Bone marrow (tissue), 2 donors: ENCODE results near the gene DCLK2.

Source experiments
- DNase-seq, 2 donors: peaks; one replicate each; lab custom pipeline; 2025; lab: John Stamatoyannopoulos, UW

The DCLK2 gene

DNA sequence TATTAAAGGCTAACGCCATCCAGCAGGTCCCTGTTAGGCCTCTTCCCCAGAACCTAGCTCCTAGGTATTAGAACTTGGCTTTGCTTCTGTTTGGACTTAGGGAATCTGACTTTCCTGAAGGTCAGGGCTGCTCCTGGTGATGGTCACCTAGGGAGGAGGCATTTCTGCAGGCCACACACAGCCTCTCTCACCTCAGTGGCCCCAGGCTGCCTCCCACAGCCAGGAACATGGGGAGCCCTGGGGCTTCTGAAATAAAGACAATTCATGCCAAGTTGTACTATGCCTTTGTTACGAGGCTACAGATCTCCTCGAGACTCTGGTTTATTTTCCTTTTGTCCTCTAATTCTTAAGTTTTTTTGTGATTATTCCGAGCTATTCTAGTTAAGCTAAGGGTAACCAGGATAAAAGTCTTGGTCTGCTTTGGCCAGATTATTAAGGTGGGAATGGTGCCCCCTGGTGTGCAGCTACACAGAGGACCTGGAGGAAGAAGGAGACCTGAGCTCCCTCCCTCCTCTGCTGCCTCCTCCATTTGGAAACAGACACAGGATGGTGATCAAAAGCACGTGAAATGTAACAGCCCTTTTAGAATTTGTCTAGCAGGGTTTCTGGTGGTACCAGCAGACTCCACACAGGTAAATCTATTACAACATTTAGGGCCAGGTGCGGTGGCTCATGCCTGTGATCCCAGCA lies 131.0 kb downstream of the DCLK2 start:
- DNase-seq: no peak

DNA sequence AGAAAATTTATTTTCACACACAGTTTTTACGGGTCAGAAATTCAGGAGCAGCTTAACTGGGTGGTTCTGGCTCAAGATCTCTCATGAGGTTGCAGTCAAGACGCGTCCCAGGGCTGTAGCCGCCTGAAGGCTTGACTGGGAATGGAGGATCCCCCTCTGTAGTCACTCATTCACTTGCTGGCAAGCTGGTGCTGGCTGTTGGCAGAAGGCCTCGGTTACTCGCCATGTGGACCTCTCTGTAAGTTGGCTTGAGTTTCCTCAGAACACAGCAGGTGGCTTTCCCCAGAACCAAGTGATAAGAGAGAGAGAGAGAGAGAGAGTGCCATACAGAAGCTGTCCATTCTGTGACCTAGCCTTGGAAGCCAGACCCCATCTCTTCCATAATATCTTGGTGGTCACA lies 132.8 kb downstream of the DCLK2 start:
- no peak for DNase-seq

DNA sequence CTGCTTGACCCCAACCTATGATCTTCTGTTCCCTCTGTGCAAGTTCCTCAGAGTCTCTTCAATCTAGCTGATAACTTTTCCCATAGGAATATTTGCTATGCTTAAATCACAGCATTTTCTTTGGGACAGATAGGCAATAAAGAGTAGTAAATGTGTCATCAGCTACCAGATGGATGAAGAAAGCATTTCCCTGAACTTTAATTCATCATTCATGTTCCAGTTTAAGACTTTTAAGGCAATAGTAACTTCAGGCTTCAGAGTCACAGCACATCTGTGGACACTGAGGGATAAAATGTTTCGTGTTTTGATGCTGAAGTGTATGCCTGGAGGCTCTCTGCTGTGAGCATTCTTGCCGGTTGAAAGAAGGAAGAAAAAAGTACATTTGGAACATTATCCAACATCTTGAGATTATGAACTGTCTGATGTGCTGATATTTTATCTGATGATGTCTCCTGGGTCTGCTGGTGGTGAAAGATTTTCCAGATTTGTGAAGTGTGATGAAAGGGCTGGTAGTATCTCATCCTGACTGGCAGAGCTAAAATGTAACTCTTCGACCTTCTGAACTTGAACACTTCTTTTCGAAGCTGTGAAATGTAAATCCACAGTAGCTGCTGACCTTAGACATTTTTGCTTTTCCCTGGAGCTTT lies 133.7 kb downstream of the DCLK2 start:
- DNase-seq: no peak

DNA sequence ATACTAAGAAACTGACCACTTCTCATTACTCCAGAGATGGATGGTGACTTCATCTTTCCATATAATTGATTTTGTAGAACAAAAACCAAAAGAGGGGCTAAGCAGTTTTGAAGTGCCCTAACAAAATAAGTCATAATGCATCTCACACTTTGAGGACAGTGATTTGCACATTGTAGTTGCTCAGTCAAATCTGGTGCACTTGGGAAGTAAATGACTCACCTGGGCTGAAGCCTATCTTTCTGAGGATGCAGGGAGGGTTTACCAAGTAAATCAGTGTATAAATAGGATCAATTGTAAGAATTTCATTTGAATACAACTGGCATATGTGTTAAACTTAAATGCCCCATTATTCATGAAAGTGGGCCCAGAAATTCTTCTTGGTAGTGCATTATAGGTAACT lies 134.2 kb downstream of the DCLK2 start:
- no peak for DNase-seq

DNA sequence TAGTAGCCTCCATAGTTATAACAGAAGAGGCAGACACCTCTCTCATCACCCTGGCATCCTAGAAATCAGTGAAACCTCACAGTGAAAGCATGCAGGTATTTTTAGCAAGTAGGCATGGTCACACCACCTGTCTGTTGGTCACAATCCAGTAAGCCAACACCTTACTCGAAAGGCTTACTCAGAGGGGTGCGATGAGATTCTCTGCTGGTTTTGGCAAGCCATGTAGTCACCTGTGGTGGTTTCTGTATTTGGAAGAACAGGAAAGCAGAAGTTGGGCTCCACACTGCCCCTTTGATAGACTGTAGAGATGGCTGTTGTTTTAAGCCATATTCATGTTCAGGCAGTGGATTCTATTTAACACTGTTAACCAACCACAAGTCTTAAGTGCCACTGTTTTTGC lies 134.7 kb downstream of the DCLK2 start:
- no peak for DNase-seq

DNA sequence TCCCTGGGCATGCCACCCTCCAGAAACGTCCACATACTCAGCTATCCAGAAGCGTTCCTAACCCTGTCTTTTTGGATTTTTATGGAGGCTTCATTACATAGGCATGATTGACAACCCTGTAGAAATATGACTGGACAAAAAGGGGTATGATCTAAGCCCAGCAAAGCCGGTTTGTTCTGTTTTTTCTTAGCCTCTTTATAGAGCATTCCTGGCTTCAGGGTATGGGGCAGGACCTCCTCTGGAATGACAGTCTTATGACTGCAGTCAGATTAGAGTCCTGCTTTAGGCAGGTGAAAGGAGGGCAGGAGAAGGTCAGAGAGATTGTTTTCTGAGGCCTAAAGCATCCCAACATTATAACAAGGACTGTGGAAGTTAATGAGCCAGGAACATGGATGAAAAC lies 137.4 kb downstream of the DCLK2 start:
- DNase-seq: no peak

DNA sequence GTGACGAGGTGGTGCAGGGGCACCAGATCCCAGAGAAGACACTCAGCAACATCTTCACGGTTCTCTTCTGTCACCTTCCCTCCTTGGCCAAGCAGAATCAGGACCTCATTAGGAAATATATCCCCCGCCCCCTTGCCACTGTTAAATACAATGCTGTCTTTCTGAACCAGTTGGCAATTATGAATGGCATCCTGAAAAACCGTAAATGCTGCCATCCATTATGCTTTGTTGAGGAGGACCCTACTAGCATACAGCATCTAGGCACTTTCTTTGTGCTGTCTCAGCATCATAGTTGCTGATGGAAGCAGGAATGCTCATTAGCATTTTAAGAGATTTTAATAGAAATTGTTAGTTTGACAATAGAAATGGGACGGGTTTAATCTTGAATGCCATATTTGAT lies 138.5 kb downstream of the DCLK2 start:
- DNase-seq: no peak

DNA sequence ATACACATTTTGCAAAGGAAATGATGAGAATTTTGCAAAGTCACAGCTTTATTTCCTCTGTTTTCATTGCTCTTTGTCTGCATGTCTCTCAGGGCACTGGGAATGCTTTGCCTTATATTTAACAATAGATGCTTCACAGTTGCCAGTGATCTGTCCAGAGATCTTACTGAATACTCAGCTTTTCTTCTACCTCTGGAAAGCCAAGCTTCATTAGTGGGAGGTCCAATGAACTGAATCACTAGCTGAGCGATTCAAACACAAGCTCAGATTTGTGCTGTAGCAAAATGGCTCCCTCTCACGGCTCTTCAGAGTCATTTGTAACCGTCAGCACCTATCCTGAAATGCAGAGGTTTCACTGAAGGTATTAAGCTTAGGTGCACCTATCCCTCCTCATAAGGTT lies 138.9 kb downstream of the DCLK2 start:
- DNase-seq: no peak

DNA sequence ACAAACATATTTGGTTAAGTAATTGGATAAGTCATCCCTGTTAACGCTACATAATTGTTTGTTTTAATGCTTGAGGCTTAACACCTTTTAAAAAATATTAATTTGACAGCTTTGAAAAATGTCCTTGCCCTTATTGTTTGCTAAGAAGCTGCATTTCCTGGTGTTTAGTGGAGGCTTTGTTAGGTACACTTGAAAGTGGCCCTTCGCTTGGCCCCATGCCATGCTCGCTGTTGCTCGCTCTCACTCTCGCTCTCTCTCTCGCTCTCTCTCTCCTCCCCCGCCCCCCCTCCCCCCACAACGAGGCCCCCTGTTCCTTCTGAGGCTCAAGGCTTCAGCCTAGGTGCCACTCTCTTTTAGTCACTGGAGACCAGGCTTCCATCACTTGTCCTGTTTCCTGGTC lies 139.6 kb downstream of the DCLK2 start:
- DNase-seq: no peak

DNA sequence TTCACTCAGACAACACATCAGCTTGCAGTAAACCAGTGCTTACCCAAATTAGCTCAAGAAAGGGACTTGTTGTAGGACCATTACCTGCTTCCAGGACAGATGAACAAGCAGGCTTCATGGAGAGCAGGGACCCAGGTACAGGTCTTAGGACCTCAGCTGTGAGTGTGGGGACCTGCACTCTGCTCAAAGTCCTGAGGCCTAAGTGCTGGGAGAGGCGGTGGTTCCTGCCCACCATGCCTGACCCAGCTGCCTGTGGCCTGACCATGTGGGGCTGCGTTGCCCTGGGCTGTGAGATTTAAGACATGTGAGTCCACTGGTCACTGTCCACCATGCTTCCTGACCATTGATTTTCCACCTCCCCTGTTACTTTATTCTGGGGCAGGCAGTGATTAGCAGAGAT lies 140.2 kb downstream of the DCLK2 start:
- no peak for DNase-seq

DNA sequence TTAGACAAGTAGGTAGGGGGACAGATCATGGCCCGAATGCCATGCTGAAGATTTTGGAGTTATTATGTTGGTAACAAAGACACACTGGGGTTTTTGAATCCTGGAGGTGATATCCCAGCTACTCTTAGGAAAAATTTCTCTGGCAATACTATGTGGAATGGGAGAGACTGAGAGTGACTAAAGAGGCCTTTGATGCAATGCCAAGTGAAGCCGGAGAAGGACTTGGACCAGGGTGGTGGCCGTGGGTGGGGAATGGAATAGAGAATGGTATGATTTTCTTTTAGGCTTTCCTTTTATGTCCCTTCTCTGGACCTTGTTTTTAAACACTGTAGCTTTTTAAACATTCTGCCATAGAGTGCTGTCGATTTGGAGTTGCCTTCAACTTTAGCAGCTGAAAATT lies 141.6 kb downstream of the DCLK2 start:
- DNase-seq: no peak

DNA sequence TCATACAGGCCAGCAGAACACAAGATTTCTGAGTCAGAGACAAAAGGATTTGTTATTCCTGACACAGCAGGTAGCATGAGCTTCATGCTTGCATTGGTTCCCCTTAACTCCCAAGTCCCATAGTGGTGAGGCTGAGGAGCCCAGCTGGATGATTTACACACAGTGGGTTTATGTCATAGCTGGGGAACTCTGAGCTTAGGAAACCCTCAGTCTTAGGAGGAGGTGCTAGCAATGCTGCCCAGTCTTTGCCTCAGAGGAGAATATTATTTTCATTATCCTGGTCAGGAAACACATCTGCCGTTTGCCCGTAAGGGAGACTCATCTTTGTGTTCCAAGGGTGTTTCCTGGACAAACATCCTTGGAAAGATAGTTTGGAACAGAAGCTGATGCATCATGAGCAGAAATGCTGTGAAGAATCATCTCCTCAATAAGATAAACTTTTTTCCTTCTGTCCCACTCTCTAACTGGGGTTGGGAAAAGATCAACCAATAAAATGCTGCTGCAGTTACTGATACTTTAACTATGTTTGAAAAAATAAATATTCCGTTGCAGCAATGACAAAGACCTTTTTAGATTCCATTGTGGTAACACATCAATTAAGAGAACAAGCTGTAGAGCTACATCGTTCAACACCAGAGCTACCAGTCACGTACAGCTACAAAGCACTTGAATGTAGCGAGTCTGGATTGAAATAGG lies 146.8 kb downstream of the DCLK2 start:
- DNase-seq: no peak

DNA sequence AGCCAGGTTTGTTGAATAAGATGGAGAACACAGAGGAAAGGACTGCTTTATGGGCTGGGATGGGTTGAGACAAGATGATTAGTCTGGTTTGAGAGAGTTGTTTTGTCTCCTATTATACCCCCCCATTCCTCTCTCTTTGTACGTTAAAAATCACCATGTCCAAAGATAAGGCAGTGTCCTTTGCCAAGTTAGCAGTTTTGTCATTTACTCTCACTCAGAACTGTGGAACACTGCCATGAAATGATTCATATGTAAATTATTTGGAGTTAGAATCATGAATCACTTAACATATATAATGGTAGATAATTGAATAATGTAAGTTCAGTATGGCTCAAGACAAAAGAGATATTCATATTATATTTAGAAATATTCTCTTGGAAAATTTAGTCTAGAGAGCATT lies 151.3 kb downstream of the DCLK2 start:
- no peak for DNase-seq

DNA sequence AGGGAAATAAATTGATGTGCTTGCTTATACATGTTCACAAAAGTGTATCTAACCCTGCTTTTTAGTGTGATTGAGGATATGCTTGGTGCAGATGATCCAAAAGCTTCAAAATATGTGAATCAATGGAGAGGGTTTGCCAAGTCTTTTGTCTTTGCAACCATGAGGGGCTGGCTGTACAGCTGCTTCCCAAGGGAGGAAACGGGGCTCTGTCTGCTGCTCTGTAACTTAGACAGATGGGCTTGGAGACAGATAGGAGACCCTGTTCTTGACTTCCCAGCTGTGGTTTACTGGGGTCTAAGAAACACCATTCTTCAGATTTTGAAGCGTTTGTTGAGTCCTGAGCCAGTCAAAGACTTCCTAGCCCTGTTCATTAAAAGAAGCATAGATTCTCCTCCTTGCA lies 152.3 kb downstream of the DCLK2 start:
- DNase-seq: no peak

DNA sequence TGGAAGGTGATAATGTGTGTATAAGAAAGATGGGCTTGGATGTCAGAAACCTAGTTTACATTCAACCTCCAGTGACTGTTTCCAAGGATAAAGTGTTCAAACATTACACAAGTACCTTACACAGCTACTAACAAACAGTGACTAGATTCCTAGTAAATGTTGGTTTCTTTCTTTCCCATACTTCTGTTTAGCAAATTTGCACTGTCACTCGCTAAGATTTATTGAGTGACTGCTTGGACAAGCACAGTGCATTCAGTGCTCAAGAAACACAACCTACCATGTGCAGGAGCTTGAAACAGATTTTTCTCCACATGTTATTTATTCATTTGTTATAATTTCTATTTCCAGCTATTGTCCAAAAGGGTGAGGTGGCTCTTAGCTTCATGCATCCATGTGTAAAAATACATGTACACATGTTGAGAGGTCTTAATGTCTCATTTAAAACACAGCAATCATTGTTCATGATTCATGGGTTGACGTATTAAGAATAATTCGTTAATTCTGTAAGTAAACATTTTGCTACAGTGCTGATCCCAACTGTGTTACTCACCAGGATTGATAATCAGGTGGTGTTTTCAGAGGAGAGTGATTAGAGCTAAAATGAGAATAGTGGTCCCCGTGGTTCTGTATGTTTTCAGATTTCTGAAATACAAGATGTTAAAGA lies 153.0 kb downstream of the DCLK2 start:
- DNase-seq: no peak

DNA sequence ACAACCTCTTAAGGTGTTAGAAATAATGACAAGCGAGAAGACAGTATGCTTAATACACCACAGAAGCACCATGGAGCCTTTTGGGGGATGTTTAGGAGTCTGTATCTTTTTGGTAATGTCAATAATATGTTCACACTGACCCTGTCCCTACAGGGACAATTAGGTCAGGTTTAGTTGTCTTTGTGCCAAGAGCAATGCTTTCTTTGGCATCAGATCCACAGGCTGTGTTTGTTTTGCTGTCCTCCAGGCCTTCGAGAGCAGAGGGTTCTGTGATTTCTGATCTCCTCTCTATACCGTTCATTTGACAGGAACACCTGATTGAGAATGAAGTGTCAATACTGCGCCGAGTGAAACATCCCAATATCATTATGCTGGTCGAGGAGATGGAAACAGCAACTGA lies 153.8 kb downstream of the DCLK2 start:
- no peak for DNase-seq

DNA sequence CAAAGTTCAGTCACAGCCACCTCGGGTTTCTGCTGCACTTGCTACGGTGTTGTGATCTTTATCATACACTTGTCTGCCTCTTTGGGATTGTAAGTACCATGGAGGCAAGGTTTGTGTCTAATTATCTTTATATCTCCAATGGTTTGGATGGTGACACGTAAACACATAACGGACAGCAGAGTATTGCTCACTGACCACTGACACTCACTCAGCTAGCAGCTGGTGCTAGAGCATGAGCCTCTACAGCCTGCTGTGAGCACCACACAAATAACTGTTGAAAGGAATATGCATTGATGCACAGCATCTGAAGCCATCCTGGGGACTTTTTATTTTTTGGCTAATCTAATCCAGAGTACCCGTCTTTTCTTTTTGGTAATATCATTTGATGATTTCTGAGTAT lies 156.0 kb downstream of the DCLK2 start:
- no peak for DNase-seq

DNA sequence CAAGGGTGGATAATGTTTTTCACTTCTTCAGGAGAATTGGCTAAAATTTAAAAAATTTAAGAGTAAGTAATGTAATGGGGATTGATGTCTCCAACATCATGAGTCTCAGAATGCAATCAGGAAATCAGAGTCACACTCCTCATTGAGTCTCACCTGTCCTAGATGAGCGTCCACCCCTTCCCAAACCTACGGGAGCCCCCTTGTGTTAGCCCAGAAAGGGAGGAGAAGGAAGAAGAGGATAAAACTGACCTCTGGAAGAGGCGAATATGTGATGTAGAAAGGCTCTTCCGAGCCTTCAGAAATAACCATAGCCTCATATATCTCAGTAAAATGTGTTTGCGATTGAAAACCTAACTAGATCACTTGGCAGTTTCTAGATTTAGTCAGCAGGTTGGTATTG lies 157.1 kb downstream of the DCLK2 start:
- no peak for DNase-seq

DNA sequence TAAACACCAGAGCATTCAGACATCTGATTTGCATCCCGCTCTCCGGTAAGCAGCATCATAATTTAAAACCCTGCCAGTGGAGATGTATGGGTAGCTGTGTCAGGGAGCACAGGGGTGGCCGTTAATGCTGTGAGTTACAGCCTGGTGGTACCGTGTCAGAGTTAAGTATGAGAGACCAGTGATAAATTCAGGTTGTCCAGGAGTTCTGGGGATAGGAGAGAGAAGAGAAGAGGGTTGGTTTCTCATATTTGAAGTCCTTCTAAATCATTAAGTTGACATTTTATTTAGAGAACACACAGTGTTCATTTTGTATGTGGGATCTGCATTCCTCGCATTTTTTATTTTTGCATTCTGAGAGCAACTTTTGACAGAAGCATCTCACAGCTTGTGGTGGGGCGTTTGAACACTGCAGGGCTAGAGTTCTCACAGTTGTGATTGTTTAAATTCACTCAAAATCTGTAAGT lies 157.6 kb downstream of the DCLK2 start:
- DNase-seq: no peak

DNA sequence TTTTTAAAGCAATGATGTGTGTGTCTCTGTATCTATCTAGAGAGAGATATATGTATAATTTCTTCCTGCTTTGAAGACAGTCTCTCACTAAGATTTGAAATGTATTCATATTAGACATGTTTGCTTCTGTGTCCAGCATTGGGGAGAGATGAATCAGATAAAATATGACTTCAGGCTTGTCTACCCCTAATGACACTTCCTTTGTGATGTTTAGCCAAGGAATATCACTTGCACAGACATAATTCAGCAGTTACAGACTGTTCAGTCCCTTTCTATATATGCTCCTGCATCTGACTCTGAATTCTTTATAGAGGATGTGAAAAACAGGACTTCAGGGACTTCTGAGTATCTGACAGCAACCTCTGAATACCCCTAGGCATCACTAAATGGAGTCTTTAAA lies 158.4 kb downstream of the DCLK2 start:
- DNase-seq: no peak

DNA sequence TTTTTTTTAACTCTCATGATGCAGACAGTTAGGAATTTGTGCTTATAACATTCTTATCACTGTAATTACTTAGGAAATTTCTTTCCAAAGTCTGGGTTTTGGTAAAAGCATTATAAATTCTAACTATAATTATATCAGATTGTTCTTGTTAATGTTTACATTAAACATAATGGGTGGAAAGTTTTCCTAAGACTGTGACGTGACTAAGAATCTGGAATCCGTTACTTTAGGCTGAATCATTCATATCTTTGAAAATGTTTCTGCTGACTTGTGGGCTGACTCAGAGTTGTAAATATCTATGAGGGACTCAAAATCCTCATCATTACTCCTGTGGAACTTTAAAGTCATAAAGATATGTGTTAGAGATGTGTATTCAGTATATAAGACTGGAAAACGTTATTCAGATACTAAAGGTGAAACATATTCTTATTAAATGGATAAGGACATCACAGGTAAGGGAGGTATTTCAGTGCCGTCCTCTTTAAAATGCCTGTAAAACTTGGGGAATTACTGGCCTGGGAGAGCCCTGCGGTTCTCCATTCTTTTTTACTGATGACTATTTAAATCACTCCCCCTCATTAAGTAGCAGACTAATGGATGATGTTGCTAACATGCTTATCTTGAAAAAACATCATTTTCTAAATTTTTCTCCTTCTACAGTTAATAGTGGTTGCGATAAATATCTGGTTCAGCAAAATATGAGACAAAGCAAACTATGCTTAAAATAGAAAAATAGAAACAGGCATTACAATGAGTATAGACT lies 159.0 kb downstream of the DCLK2 start:
- no peak for DNase-seq

DNA sequence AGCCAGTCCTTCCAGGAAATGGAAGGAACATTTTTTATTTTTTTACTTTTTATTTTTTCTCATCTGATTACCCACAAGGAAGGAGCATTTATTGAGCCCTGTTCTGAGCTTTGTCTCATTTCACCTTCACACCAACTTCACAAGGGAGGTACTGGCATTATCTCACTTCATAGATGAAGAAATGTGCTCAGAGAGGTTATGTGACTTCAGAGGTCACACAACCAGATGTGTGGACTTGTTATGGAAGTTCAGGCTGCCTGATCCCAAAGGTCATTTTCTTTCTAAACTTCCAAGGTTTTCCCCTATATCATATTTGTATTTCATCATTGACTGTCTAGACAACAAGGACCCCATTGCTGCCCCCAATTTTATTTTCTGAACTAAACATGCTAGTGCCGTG lies 160.3 kb downstream of the DCLK2 start:
- DNase-seq: no peak
